Neural cell (in vitro differentiated cells): ENCODE results near the gene APBA2. TPM values are rescaled to one million over a fixed set of nuclear protein-coding genes. Genes with fewer than 3 reads are reported as not detected.

Experiments used
- H2AFZ ChIP-seq: fragments of 200-600, 300-800 bp; sonication (generic), shearing (Covaris generic); 2 replicates; pipeline ENCODE4 v1.6.0; 2014; ENCODE audit warnings: low read depth, mild to moderate bottlenecking, antibody characterized with exemption, low read length, moderate library complexity
- H3F3A ChIP-seq: fragments of 200-600 bp; shearing (Covaris generic); 2 replicates; pipeline ENCODE4 v1.6.1; 2016; ENCODE audit warnings: mild to moderate bottlenecking, moderate library complexity, mixed read lengths, antibody characterized with exemption, low read length; ENCODE audit not compliant: insufficient read depth, poor library complexity, severe bottlenecking
- H3K27ac ChIP-seq: fragments of 200-600, 300-800 bp; sonication (generic), shearing (Covaris generic); 2 replicates; pipeline ENCODE4 v1.5.1; 2014; ENCODE audit warnings: mild to moderate bottlenecking, low read length, moderate library complexity
- H3K27me3 ChIP-seq: fragments of 300-800, 200-600 bp; sonication (generic), shearing (Covaris generic); 2 replicates; pipeline ENCODE4 v1.6.0; 2014; ENCODE audit warnings: mild to moderate bottlenecking, low read depth, low read length, moderate library complexity; ENCODE audit not compliant: insufficient read depth
- H3K36me3 ChIP-seq: fragments of 300-800, 200-600 bp; sonication (generic), shearing (Covaris generic); 2 replicates; pipeline ENCODE4 v1.5.1; 2014; ENCODE audit warnings: mild to moderate bottlenecking, antibody characterized with exemption, low read length, moderate library complexity; ENCODE audit not compliant: insufficient read depth
- H3K4me2 ChIP-seq: fragments of 300-800, 200-600 bp; sonication (generic), shearing (Covaris generic); 2 replicates; pipeline ENCODE4 v1.6.0; 2014; ENCODE audit warnings: mild to moderate bottlenecking, low read length
- H3K4me3 ChIP-seq: fragments of 300-800, 200-600 bp; sonication (generic), shearing (Covaris generic); 2 replicates; pipeline ENCODE4 v1.5.1; 2014; ENCODE audit warnings: mild to moderate bottlenecking, low read length, moderate library complexity
- H3K79me2 ChIP-seq: fragments of 200-600 bp; shearing (Covaris generic); replicated peaks from 2 replicates; pipeline ENCODE4 v1.6.0; 2014; ENCODE audit warnings: mild to moderate bottlenecking, low read length, moderate library complexity; ENCODE audit not compliant: insufficient read depth
- H3K9ac ChIP-seq: fragments of 300-800, 200-600 bp; sonication (generic), shearing (Covaris generic); 2 replicates; pipeline ENCODE4 v1.6.1; 2016; ENCODE audit warnings: mild to moderate bottlenecking, low read length, mixed read lengths
- H3K9me2 ChIP-seq: fragments of 200-600 bp; shearing (Covaris generic); 2 replicates; pipeline ENCODE4 v1.6.1; 2016; ENCODE audit warnings: mild to moderate bottlenecking, low read length, mixed read lengths; ENCODE audit not compliant: insufficient read depth
- H3K9me3 ChIP-seq: fragments of 200-600, 300-800 bp; sonication (generic), shearing (Covaris generic); 2 replicates; pipeline ENCODE4 v1.6.1; 2016; ENCODE audit warnings: mild to moderate bottlenecking, mixed run types, low read length, moderate library complexity, mixed read lengths
- H4K20me1 ChIP-seq: fragments of 200-600 bp; shearing (Covaris generic); 2 replicates; pipeline ENCODE4 v1.6.1; 2016; ENCODE audit warnings: mild to moderate bottlenecking, mixed run types; ENCODE audit not compliant: insufficient read depth
- CTCF ChIP-seq: fragments of 450-650 bp; IDR thresholded peaks from 2 replicates; pipeline ENCODE4 v1.5.1; 2014; ENCODE audit warnings: antibody characterized with exemption, mild to moderate bottlenecking, moderate library complexity; ENCODE audit not compliant: poor library complexity, severe bottlenecking
- EP300 ChIP-seq: fragments of 450-650 bp; conservative IDR thresholded peaks from 2 replicates; pipeline ENCODE4 v1.6.1; 2014; ENCODE audit warnings: antibody characterized with exemption, mild to moderate bottlenecking, moderate library complexity; ENCODE audit not compliant: poor library complexity, severe bottlenecking
- EZH2 ChIP-seq: fragments of 200-600, 300-800 bp; shearing (Covaris generic), sonication (generic); IDR thresholded peaks from 2 replicates; pipeline ENCODE4 v1.6.1; 2014; ENCODE audit warnings: antibody characterized with exemption, low read length, borderline replicate concordance, mild to moderate bottlenecking; ENCODE audit not compliant: insufficient read depth, poor library complexity, severe bottlenecking
- MXI1 ChIP-seq: fragments of 450-650 bp; conservative IDR thresholded peaks from 2 replicates; pipeline ENCODE4 v1.6.1; 2014; ENCODE audit warnings: antibody characterized with exemption, mild to moderate bottlenecking; ENCODE audit not compliant: poor library complexity, severe bottlenecking
- POLR2AphosphoS5 ChIP-seq: IDR thresholded peaks from 2 replicates; pipeline ENCODE4 v1.6.1; 2012
- RAD21 ChIP-seq: fragments of 450-650 bp; conservative IDR thresholded peaks from 2 replicates; pipeline ENCODE4 v1.6.1; 2014; ENCODE audit warnings: antibody characterized with exemption, mild to moderate bottlenecking, moderate library complexity
- REST ChIP-seq: IDR thresholded peaks from 2 replicates; pipeline ENCODE4 v1.6.1; 2012; ENCODE audit warnings: borderline replicate concordance
- SMC3 ChIP-seq: fragments of 450-650 bp; conservative IDR thresholded peaks from 2 replicates; pipeline ENCODE4 v1.6.1; 2014; ENCODE audit warnings: antibody characterized with exemption, mild to moderate bottlenecking, moderate library complexity; ENCODE audit not compliant: poor library complexity
- TAF1 ChIP-seq: IDR thresholded peaks from 2 replicates; pipeline ENCODE4 v1.6.1; 2012; ENCODE audit warnings: low read depth
- polyA plus RNA-seq: library from polyadenylated mRNA; depleted of rRNA; stranded (reverse); fragments of >200 nt; gene quantifications from 2 replicates; pipeline ENCODE4 v1.2.3, GENCODE V29; 2014

APBA2 gene
- polyA plus RNA-seq, 1 donor from 2014 or later, result 134 TPM

- H2AFZ ChIP-seq, result no peak overlapping the region
- H3K4me2 ChIP-seq, result no peak overlapping the region
- no peaks in the 10 kb centered on the region for H3K9me2 ChIP-seq
- H3K9ac ChIP-seq, result no peak overlapping the region
- H3F3A ChIP-seq, result no peaks in the 10 kb centered on the region
- no peak overlapping the region for H3K4me3 ChIP-seq
- H3K9me3 ChIP-seq, result no peaks in the 10 kb centered on the region
- H3K36me3 ChIP-seq, result peaks cover 7% of the 10 kb centered on the region
- H3K27me3 ChIP-seq, result no peaks in the 10 kb centered on the region
- H3K27ac ChIP-seq, result no peak overlapping the region
- TF ChIP-seq REST (no peak), CTCF (no peak), RAD21 (no peak), MXI1 (no peak), SMC3 (no peak), EP300 (no peak), POLR2AphosphoS5 (no peak), EZH2 (no peak), TAF1 (no peak)
- H3K79me2 ChIP-seq, result no peaks in the 10 kb centered on the region
- H4K20me1 ChIP-seq, result no peaks in the 10 kb centered on the region
Observed at GRCh38 chr15:29094711-29095110, 208.9 kb downstream of the APBA2 start.

- no peak overlapping the region for H3K4me2 ChIP-seq
- H3K27ac ChIP-seq, result no peak overlapping the region
- no peaks in the 10 kb centered on the region for H3K27me3 ChIP-seq
- no peak overlapping the region for H3K4me3 ChIP-seq
- no peak overlapping the region for H2AFZ ChIP-seq
- H3K9me2 ChIP-seq, result no peaks in the 10 kb centered on the region
- no peaks in the 10 kb centered on the region for H3F3A ChIP-seq
- H4K20me1 ChIP-seq, result no peaks in the 10 kb centered on the region
- no peak overlapping the region for H3K9ac ChIP-seq
- no peak for TF ChIP-seq EP300
- no peaks in the 10 kb centered on the region for H3K79me2 ChIP-seq
- H3K36me3 ChIP-seq, result peaks cover 9% of the 10 kb centered on the region
- H3K9me3 ChIP-seq, result no peaks in the 10 kb centered on the region
Observed at GRCh38 chr15:29095746-29096145, 210.0 kb downstream of the APBA2 start.

GRCh38 chr15:29097168-29097567, 211.4 kb downstream of the APBA2 start:
- Histone ChIP-seq H2AFZ (no peak overlapping the region), H3K9me2 (no peaks in the 10 kb centered on the region), H3K27me3 (no peaks in the 10 kb centered on the region), H3K9me3 (no peaks in the 10 kb centered on the region), H3F3A (no peaks in the 10 kb centered on the region), H3K79me2 (no peaks in the 10 kb centered on the region), H3K36me3 (peaks cover 9% of the 10 kb centered on the region), H4K20me1 (no peaks in the 10 kb centered on the region), H3K4me3 (no peak overlapping the region), H3K27ac (no peak overlapping the region), H3K9ac (no peak overlapping the region), H3K4me2 (no peak overlapping the region)
- TF ChIP-seq REST, result no peak
- TF ChIP-seq MXI1, result no peak
- TF ChIP-seq RAD21, result no peak
- no peak for TF ChIP-seq POLR2AphosphoS5
- TF ChIP-seq TAF1, result no peak
- TF ChIP-seq CTCF, result no peak
- TF ChIP-seq EP300, result no peak
- no peak for TF ChIP-seq SMC3
- TF ChIP-seq EZH2, result no peak
